Astrocyte (in vitro differentiated cells and primary cell): ENCODE data around the gene MYCBP2. TPM values are rescaled to one million over a fixed set of nuclear protein-coding genes. Genes with fewer than 3 reads are reported as not detected.
A peak's percentile ranks its signal among the peaks of the same experiment; 100 is the strongest.

Experiments used
- DNase-seq: peaks from one replicate; pipeline ENCODE4 v3.0.0-alpha.2; 2010; ENCODE audit warnings: low read depth
- FAIRE-seq: peaks from 2 replicates; lab custom pipeline; 2011; peaks lifted over from hg19 to GRCh38; lab: Jason Lieb, UNC
- H2AFZ ChIP-seq: 2 replicates; pipeline ENCODE4 v1.6.0; 2012; ENCODE audit warnings: low read depth, low read length, inconsistent platforms
- H3K27ac ChIP-seq: 2 replicates; pipeline ENCODE4 v1.5.1; 2011; ENCODE audit warnings: low read depth, low read length, inconsistent platforms
- H3K27me3 ChIP-seq: 2 replicates; pipeline ENCODE4 v1.6.0; 2011; ENCODE audit warnings: low read length, inconsistent platforms; ENCODE audit not compliant: insufficient read depth
- H3K36me3 ChIP-seq: 2 replicates; pipeline ENCODE4 v1.5.1; 2011; ENCODE audit warnings: low read length, inconsistent platforms; ENCODE audit not compliant: insufficient read depth
- H3K4me1 ChIP-seq: 2 replicates; pipeline ENCODE4 v1.5.1; 2011; ENCODE audit warnings: low read length, inconsistent platforms; ENCODE audit not compliant: insufficient read depth
- H3K4me2 ChIP-seq: 2 replicates; pipeline ENCODE4 v1.6.0; 2012; ENCODE audit warnings: low read length, inconsistent platforms
- H3K4me3 ChIP-seq: 2 replicates; pipeline ENCODE4 v1.5.1; 2011; ENCODE audit warnings: low read depth, mild to moderate bottlenecking, low read length, inconsistent platforms; ENCODE audit not compliant: insufficient read depth
- H3K79me2 ChIP-seq: 2 replicates; pipeline ENCODE4 v1.6.0; 2012; ENCODE audit warnings: mild to moderate bottlenecking, low read length, inconsistent platforms; ENCODE audit not compliant: insufficient read depth
- H3K9ac ChIP-seq: 2 replicates; pipeline ENCODE4 v1.6.0; 2012; ENCODE audit warnings: mild to moderate bottlenecking, low read length, inconsistent platforms
- H3K9me3 ChIP-seq: 2 replicates; pipeline ENCODE4 v1.5.1; 2012; ENCODE audit warnings: low read depth, mild to moderate bottlenecking, low read length, inconsistent platforms; ENCODE audit not compliant: insufficient read depth
- H4K20me1 ChIP-seq: 2 replicates; pipeline ENCODE4 v1.6.0; 2012; ENCODE audit warnings: low read length, inconsistent platforms; ENCODE audit not compliant: insufficient read depth
- H3K27ac Mint-ChIP-seq: one replicate; pipeline ENCODE4 v1.8.0; 2021; ENCODE audit warnings: mild to moderate bottlenecking, mixed read lengths; ENCODE audit not compliant: unreplicated experiment
- H3K27me3 Mint-ChIP-seq: one replicate; pipeline ENCODE4 v1.8.0; 2021; ENCODE audit warnings: low read depth, mixed read lengths; ENCODE audit not compliant: unreplicated experiment
- H3K36me3 Mint-ChIP-seq: one replicate; pipeline ENCODE4 v1.8.0; 2021; ENCODE audit warnings: low read depth, mixed read lengths; ENCODE audit not compliant: unreplicated experiment
- H3K4me1 Mint-ChIP-seq: one replicate; pipeline ENCODE4 v1.8.0; 2021; ENCODE audit warnings: low read depth, mixed read lengths; ENCODE audit not compliant: unreplicated experiment
- H3K4me3 Mint-ChIP-seq: one replicate; pipeline ENCODE4 v1.8.0; 2021; ENCODE audit warnings: mild to moderate bottlenecking, moderate library complexity, mixed read lengths; ENCODE audit not compliant: unreplicated experiment
- H3K9me3 Mint-ChIP-seq: one replicate; pipeline ENCODE4 v1.8.0; 2021; ENCODE audit warnings: mild to moderate bottlenecking, mixed read lengths; ENCODE audit not compliant: unreplicated experiment
- CTCF ChIP-seq: IDR thresholded peaks from 2 replicates; pipeline ENCODE4 v1.5.1; 2011; ENCODE audit warnings: low read depth, mild to moderate bottlenecking, inconsistent platforms, low read length, moderate library complexity; ENCODE audit not compliant: insufficient read depth
- EZH2 ChIP-seq: IDR thresholded peaks from 2 replicates; pipeline ENCODE4 v1.6.1; 2012; ENCODE audit warnings: mild to moderate bottlenecking, low read length, inconsistent platforms; ENCODE audit not compliant: insufficient read depth
- total RNA-seq: library from RNA; stranded (reverse); gene quantifications from 2 replicates; pipeline ENCODE4 v1.2.1, GENCODE V29; 2021

The MYCBP2 gene
- total RNA-seq, 1 donor from 2014 or later = 72.3 TPM

GRCh38 chr13:77325371-77325980, 1.4 kb downstream of the MYCBP2 start:
- Histone ChIP-seq H4K20me1 (peaks cover 54% of the 10 kb centered on the region), H3K9ac (peak overlapping the region; percentile 84), H3K4me2 (peak overlapping the region; percentile 100), H3K79me2 (peaks cover 63% of the 10 kb centered on the region), H3K36me3 (no peaks in the 10 kb centered on the region), H3K27ac (peak overlapping the region; percentile 25), H3K4me1 (peaks cover 15% of the 10 kb centered on the region), H3K4me3 (peak overlapping the region; percentile 88), H3K27me3 (no peaks in the 10 kb centered on the region), H3K9me3 (no peaks in the 10 kb centered on the region), H2AFZ (peak overlapping the region; percentile 76)
- no peak for DNase-seq
- H3K27ac Mint-ChIP-seq = peak overlapping the region; percentile 54
- H3K9me3 Mint-ChIP-seq = no peaks in the 10 kb centered on the region
- H3K27me3 Mint-ChIP-seq = no peaks in the 10 kb centered on the region
- peaks cover 27% of the 10 kb centered on the region for H3K4me1 Mint-ChIP-seq
- TF ChIP-seq EZH2 (no peak), CTCF (no peak)
- no peak for FAIRE-seq
- H3K4me3 Mint-ChIP-seq = peak overlapping the region; percentile 94
- no peaks in the 10 kb centered on the region for H3K36me3 Mint-ChIP-seq

GRCh38 chr13:77323858-77324257, 3.0 kb downstream of the MYCBP2 start:
- no peak overlapping the region for H3K9ac ChIP-seq
- no peaks in the 10 kb centered on the region for H3K9me3 ChIP-seq
- H3K79me2 ChIP-seq = peaks cover 79% of the 10 kb centered on the region
- TF ChIP-seq CTCF (no peak), EZH2 (no peak)
- no peak overlapping the region for H3K4me2 ChIP-seq
- no peak overlapping the region for H2AFZ ChIP-seq
- H4K20me1 ChIP-seq = peaks cover 70% of the 10 kb centered on the region
- H3K27me3 ChIP-seq = no peaks in the 10 kb centered on the region
- H3K27ac ChIP-seq = no peak overlapping the region
- Mint-ChIP-seq H3K4me1 (peaks cover 37% of the 10 kb centered on the region), H3K9me3 (no peaks in the 10 kb centered on the region), H3K27ac (no peak overlapping the region), H3K4me3 (peak overlapping the region; percentile 94), H3K27me3 (no peaks in the 10 kb centered on the region), H3K36me3 (no peaks in the 10 kb centered on the region)
- FAIRE-seq (no peak), DNase-seq (no peak)
- H3K4me3 ChIP-seq = no peak overlapping the region
- H3K36me3 ChIP-seq = no peaks in the 10 kb centered on the region
- peaks cover 14% of the 10 kb centered on the region for H3K4me1 ChIP-seq

- H3K9me3 Mint-ChIP-seq = no peaks in the 10 kb centered on the region
- H3K4me3 Mint-ChIP-seq = no peak overlapping the region
- Histone ChIP-seq H3K4me3 (no peak overlapping the region), H3K27me3 (no peaks in the 10 kb centered on the region), H3K9me3 (no peaks in the 10 kb centered on the region), H4K20me1 (peaks cover 86% of the 10 kb centered on the region), H3K9ac (no peak overlapping the region), H3K27ac (no peak overlapping the region), H3K36me3 (no peaks in the 10 kb centered on the region), H3K79me2 (peaks cover 93% of the 10 kb centered on the region), H2AFZ (no peak overlapping the region), H3K4me2 (no peak overlapping the region), H3K4me1 (no peaks in the 10 kb centered on the region)
- H3K27ac Mint-ChIP-seq = no peak overlapping the region
- H3K4me1 Mint-ChIP-seq = peaks cover 27% of the 10 kb centered on the region
- no peaks in the 10 kb centered on the region for H3K36me3 Mint-ChIP-seq
- H3K27me3 Mint-ChIP-seq = no peaks in the 10 kb centered on the region
- no peak for DNase-seq
- no peak for FAIRE-seq
- no peak for TF ChIP-seq CTCF
- no peak for TF ChIP-seq EZH2
Observed at GRCh38 chr13:77319536-77319935, 7.4 kb downstream of the MYCBP2 start.
